GM12891 (cell line): Measurements from ENCODE around the gene SMIM10.

Source experiments
- POLR2A ChIP-seq: IDR thresholded peaks from 2 replicates; pipeline ENCODE4 v1.6.1; 2011; ENCODE audit warnings: low read depth, low read length, control low read depth
- POLR2AphosphoS5 ChIP-seq: IDR thresholded peaks from 2 replicates; pipeline ENCODE4 v1.6.1; 2011; ENCODE audit warnings: low read depth, low read length, control low read depth

DNA sequence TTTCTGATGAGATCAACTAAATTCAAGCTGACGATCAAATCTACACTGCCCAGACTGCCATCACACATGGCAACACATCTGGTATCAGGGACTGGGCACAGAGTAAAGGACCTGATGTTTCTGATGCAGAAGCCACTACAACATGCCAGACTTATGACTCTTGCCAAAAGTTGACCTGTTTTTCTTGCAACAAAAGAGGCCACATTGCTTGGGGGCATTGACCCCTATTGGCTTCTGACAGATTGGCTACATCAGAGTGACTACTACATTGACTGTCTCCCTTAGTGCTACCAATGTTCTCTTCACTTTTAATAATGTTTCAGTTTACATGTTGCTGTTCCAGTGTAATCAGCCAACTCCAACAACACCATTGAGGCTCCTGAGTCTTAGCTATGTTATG, 15.3 kb upstream of the SMIM10 start:
- TF ChIP-seq POLR2AphosphoS5 (no peak), POLR2A (no peak)
